HEK293 (cell line): Measurements from ENCODE around the gene ARSD.

Experiments
- ZNF785 ChIP-seq: fragments of 450-650 bp; formaldehyde crosslinking; IDR thresholded peaks from 2 replicates; pipeline ENCODE4 v1.5.1; 2016; ENCODE audit warnings: missing biosample characterization, missing genetic modification characterization
- TF ChIP-seq, protein P1 (sequence below): fragments of 450-650 bp; formaldehyde crosslinking; IDR thresholded peaks from 2 replicates; pipeline ENCODE4 v1.5.1; 2016; ENCODE audit warnings: missing biosample characterization, missing genetic modification characterization
- TF ChIP-seq, protein P2 (sequence below): fragments of 450-650 bp; formaldehyde crosslinking; IDR thresholded peaks from 2 replicates; pipeline ENCODE4 v1.5.1; 2016; ENCODE audit warnings: missing biosample characterization, missing genetic modification characterization

DNA sequence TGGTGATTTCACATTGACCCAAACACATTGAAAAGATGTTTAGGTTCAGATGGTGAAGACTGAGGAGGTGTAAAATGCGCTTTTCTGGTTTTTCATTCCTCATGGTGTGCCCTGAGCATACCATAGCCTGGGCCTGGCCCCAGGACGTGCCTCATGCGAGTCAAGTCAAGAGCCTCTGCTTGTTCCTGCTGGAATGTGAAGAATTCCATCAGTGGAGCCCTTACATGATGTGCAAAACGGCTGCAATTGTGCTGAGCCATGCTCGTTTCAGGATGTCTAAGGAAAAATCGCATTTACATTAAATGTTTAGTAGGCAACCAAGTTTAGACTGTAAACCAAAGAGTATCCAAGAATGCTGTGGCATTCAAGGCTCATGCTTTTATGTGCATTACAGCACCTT lies 65.5 kb downstream of the ARSD start:
- TF ChIP-seq, protein P1, sequence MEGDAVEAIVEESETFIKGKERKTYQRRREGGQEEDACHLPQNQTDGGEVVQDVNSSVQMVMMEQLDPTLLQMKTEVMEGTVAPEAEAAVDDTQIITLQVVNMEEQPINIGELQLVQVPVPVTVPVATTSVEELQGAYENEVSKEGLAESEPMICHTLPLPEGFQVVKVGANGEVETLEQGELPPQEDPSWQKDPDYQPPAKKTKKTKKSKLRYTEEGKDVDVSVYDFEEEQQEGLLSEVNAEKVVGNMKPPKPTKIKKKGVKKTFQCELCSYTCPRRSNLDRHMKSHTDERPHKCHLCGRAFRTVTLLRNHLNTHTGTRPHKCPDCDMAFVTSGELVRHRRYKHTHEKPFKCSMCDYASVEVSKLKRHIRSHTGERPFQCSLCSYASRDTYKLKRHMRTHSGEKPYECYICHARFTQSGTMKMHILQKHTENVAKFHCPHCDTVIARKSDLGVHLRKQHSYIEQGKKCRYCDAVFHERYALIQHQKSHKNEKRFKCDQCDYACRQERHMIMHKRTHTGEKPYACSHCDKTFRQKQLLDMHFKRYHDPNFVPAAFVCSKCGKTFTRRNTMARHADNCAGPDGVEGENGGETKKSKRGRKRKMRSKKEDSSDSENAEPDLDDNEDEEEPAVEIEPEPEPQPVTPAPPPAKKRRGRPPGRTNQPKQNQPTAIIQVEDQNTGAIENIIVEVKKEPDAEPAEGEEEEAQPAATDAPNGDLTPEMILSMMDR: no peak
- no peak for TF ChIP-seq ZNF785 (tag by site-specific recombination)
- TF ChIP-seq, protein P2, sequence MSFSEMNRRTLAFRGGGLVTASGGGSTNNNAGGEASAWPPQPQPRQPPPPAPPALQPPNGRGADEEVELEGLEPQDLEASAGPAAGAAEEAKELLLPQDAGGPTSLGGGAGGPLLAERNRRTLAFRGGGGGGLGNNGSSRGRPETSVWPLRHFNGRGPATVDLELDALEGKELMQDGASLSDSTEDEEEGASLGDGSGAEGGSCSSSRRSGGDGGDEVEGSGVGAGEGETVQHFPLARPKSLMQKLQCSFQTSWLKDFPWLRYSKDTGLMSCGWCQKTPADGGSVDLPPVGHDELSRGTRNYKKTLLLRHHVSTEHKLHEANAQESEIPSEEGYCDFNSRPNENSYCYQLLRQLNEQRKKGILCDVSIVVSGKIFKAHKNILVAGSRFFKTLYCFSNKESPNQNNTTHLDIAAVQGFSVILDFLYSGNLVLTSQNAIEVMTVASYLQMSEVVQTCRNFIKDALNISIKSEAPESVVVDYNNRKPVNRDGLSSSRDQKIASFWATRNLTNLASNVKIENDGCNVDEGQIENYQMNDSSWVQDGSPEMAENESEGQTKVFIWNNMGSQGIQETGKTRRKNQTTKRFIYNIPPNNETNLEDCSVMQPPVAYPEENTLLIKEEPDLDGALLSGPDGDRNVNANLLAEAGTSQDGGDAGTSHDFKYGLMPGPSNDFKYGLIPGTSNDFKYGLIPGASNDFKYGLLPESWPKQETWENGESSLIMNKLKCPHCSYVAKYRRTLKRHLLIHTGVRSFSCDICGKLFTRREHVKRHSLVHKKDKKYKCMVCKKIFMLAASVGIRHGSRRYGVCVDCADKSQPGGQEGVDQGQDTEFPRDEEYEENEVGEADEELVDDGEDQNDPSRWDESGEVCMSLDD: no peak
